ENCODE results near the gene NUAK2.
A peak's percentile ranks its signal among the peaks of the same experiment; 100 is the strongest.

The NUAK2 gene

GRCh38 chr1:205318231-205318991 lies 3.1 kb downstream of the NUAK2 start:
- DNase-seq (ENCODE audit: low read depth, low spot score): no peak
- H3K9ac ChIP-seq (ENCODE audit: insufficient read length, low read depth): no peak overlapping the region
- H3K4me3 ChIP-seq (ENCODE audit: insufficient read length, low read depth): no peak overlapping the region
- no peaks in the 10 kb centered on the region for H3K9me3 ChIP-seq (ENCODE audit: insufficient read depth, low read length)
- TF ChIP-seq YY1 (IDR thresholded peaks at IDR 0.05; ENCODE audit: insufficient read depth, insufficient read length): no peak
- TF ChIP-seq ZNF274 (IDR thresholded peaks at IDR 0.05; ENCODE audit: low read depth, low read length): no peak
- no peak for TF ChIP-seq SUZ12 (IDR thresholded peaks at IDR 0.05; ENCODE audit: extremely low read depth, insufficient read depth, insufficient read length)
- peaks cover 20% of the 10 kb centered on the region for H3K4me1 ChIP-seq (ENCODE audit: insufficient read depth, insufficient read length)
- H3K36me3 ChIP-seq (ENCODE audit: insufficient read depth, insufficient read length, low read length): peaks cover 41% of the 10 kb centered on the region
- no peaks in the 10 kb centered on the region for H3K27me3 ChIP-seq (ENCODE audit: insufficient read depth, insufficient read length)

DNA sequence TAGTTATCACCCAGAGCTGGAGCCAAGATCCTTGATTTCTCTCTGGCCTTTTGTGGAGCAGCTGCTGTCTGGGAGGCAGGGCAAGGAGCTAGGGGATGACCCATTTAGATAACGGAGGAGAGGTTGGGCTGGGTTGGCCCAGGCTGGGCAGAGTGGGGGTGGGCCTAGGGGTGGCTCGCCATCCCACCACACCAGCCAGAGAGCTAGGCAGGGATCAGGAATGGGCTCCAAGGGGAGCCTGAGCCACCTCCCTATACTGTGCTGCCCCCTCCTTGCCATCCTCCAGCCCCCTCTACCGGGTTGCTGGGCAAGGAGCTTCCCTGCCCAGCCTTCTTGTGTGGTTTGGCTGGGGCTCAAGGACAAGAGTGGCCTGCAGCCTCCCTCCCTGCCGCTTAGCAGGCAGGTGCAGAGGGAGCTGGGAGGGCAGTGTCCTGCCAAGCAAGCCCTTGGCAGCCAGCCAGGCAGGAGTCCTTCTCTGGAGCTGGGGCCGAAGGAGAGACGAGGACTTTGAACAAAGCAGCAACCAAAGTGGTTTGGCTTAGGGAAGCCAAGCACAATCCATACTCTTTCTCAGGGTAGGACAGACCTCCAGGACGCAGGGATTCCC lies 4.1 kb downstream of the NUAK2 start:
- H3K27me3 ChIP-seq (ENCODE audit: insufficient read depth, insufficient read length): no peaks in the 10 kb centered on the region
- H3K36me3 ChIP-seq (ENCODE audit: insufficient read depth, insufficient read length, low read length): peaks cover 46% of the 10 kb centered on the region
- peaks cover 20% of the 10 kb centered on the region for H3K4me1 ChIP-seq (ENCODE audit: insufficient read depth, insufficient read length)
- no peak overlapping the region for H3K9ac ChIP-seq (ENCODE audit: insufficient read length, low read depth)
- H3K4me3 ChIP-seq (ENCODE audit: insufficient read length, low read depth): no peak overlapping the region
- no peaks in the 10 kb centered on the region for H3K9me3 ChIP-seq (ENCODE audit: insufficient read depth, low read length)
- no peak for TF ChIP-seq ZNF274 (IDR thresholded peaks at IDR 0.05; ENCODE audit: low read depth, low read length)
- TF ChIP-seq YY1 (IDR thresholded peaks at IDR 0.05; ENCODE audit: insufficient read depth, insufficient read length): no peak
- TF ChIP-seq SUZ12 (IDR thresholded peaks at IDR 0.05; ENCODE audit: extremely low read depth, insufficient read depth, insufficient read length): no peak
- no peak for DNase-seq (ENCODE audit: low read depth, low spot score)

DNA sequence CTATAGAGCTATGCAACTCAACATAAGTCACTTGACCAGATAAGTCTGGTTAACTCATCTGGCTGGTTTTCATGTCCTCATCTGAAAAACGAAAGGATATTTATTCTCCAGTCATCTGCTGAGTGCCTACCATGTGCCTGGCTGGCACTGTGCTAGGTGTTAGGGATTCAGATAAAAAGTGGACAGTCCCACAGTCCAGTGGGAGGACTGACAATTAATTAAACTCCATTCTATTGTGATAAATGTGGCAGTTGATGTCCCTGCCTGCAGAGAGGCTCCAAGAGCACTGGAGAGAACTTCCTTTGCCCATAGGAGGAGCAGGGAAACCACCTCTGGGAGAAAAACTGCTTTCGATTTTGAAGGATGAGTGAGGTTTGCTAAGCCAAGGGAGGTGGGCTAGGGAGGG lies 5.4 kb downstream of the NUAK2 start:
- no peak for DNase-seq (ENCODE audit: low read depth, low spot score)
- H3K9ac ChIP-seq (ENCODE audit: insufficient read length, low read depth): no peak overlapping the region
- TF ChIP-seq YY1 (IDR thresholded peaks at IDR 0.05; ENCODE audit: insufficient read depth, insufficient read length) (no peak), SUZ12 (IDR thresholded peaks at IDR 0.05; ENCODE audit: extremely low read depth, insufficient read depth, insufficient read length) (no peak), ZNF274 (IDR thresholded peaks at IDR 0.05; ENCODE audit: low read depth, low read length) (no peak)
- no peak overlapping the region for H3K4me3 ChIP-seq (ENCODE audit: insufficient read length, low read depth)
- peaks cover 58% of the 10 kb centered on the region for H3K36me3 ChIP-seq (ENCODE audit: insufficient read depth, insufficient read length, low read length)
- no peaks in the 10 kb centered on the region for H3K27me3 ChIP-seq (ENCODE audit: insufficient read depth, insufficient read length)
- peaks cover 18% of the 10 kb centered on the region for H3K4me1 ChIP-seq (ENCODE audit: insufficient read depth, insufficient read length)
- H3K9me3 ChIP-seq (ENCODE audit: insufficient read depth, low read length): no peaks in the 10 kb centered on the region

DNA sequence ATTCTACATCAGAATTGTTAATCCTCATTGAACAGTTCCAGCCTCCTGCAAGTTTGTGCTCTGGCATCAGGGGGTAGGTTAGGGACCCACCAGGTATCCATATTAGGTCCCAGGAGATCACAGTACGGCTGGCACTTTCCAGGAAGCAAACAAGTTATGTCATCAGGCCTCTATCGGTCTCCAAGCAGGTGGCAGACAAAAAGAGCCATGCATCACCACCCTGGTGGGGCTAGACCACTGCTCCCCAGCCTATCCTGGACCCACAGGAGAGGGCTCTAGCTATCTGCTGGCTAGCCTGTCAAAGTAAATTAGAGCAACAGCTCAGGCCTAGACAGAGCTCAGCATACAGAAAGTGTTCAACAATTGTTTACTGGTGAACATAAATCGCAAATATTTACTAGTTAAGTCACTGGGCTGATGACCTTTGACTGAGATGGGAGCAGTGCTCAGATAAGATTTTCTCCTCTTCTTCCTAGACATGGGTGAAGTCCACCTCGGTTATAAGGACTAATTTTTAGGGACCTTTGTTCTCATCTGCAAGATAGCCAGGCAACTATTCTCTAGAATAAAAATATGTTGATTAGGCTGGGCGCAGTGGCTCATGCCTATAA lies 6.4 kb downstream of the NUAK2 start:
- H3K36me3 ChIP-seq (ENCODE audit: insufficient read depth, insufficient read length, low read length): peaks cover 61% of the 10 kb centered on the region
- DNase-seq (ENCODE audit: low read depth, low spot score): no peak
- TF ChIP-seq YY1 (IDR thresholded peaks at IDR 0.05; ENCODE audit: insufficient read depth, insufficient read length): no peak
- no peak for TF ChIP-seq ZNF274 (IDR thresholded peaks at IDR 0.05; ENCODE audit: low read depth, low read length)
- no peak for TF ChIP-seq SUZ12 (IDR thresholded peaks at IDR 0.05; ENCODE audit: extremely low read depth, insufficient read depth, insufficient read length)
- H3K9ac ChIP-seq (ENCODE audit: insufficient read length, low read depth): no peak overlapping the region
- no peak overlapping the region for H3K4me3 ChIP-seq (ENCODE audit: insufficient read length, low read depth)
- no peaks in the 10 kb centered on the region for H3K9me3 ChIP-seq (ENCODE audit: insufficient read depth, low read length)
- H3K4me1 ChIP-seq (ENCODE audit: insufficient read depth, insufficient read length): peaks cover 26% of the 10 kb centered on the region
- no peaks in the 10 kb centered on the region for H3K27me3 ChIP-seq (ENCODE audit: insufficient read depth, insufficient read length)

- TF ChIP-seq SUZ12 (IDR thresholded peaks at IDR 0.05; ENCODE audit: extremely low read depth, insufficient read depth, insufficient read length): no peak
- TF ChIP-seq ZNF274 (IDR thresholded peaks at IDR 0.05; ENCODE audit: low read depth, low read length): no peak
- TF ChIP-seq YY1 (IDR thresholded peaks at IDR 0.05; ENCODE audit: insufficient read depth, insufficient read length): no peak
- Histone ChIP-seq H3K4me1 (ENCODE audit: insufficient read depth, insufficient read length) (peaks cover 31% of the 10 kb centered on the region), H3K36me3 (ENCODE audit: insufficient read depth, insufficient read length, low read length) (peaks cover 64% of the 10 kb centered on the region), H3K27me3 (ENCODE audit: insufficient read depth, insufficient read length) (no peaks in the 10 kb centered on the region), H3K4me3 (ENCODE audit: insufficient read length, low read depth) (peak overlapping the region; percentile 22), H3K9ac (ENCODE audit: insufficient read length, low read depth) (peak overlapping the region; percentile 77), H3K9me3 (ENCODE audit: insufficient read depth, low read length) (no peaks in the 10 kb centered on the region)
- DNase-seq (ENCODE audit: low read depth, low spot score): peak; percentile 99
Measured at GRCh38 chr1:205313563-205314308, 7.8 kb downstream of the NUAK2 start.

DNA sequence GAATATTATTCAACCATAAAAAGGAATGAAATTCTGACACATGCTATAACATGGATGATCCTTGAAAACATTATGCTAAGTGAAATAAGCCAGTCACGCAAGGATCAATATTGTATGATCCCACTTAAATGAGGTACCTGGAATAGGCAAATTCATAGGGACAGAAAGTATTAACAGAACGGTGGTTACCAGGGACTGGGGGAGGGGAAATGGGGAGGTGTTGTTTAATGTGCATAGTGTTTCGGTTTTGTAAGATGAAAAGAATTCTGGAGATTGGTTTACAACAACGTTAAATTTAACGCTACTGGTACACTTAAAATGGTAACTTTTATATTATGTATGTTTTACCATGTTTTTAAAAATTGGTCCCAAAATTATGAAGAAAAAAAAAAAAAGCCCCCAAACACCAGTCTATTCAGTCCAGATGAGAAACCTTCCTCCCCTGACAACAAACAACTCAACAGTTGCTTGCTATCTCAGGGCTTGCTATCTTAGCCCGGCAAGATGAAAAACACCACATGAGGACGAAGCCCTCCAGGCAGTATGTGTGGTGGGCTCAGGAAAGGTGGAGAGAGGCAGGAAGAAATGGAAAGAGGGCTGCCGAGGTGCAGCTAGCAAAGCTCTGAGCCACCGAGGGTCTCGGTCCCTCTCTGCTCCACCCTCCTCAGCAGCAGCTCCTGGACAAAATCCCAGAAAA lies 8.5 kb downstream of the NUAK2 start:
- no peaks in the 10 kb centered on the region for H3K9me3 ChIP-seq (ENCODE audit: insufficient read depth, low read length)
- peaks cover 64% of the 10 kb centered on the region for H3K36me3 ChIP-seq (ENCODE audit: insufficient read depth, insufficient read length, low read length)
- no peaks in the 10 kb centered on the region for H3K27me3 ChIP-seq (ENCODE audit: insufficient read depth, insufficient read length)
- H3K9ac ChIP-seq (ENCODE audit: insufficient read length, low read depth): peak overlapping the region; percentile 77
- peak overlapping the region; percentile 22 for H3K4me3 ChIP-seq (ENCODE audit: insufficient read length, low read depth)
- peaks cover 31% of the 10 kb centered on the region for H3K4me1 ChIP-seq (ENCODE audit: insufficient read depth, insufficient read length)
- TF ChIP-seq ZNF274 (IDR thresholded peaks at IDR 0.05; ENCODE audit: low read depth, low read length) (no peak), YY1 (IDR thresholded peaks at IDR 0.05; ENCODE audit: insufficient read depth, insufficient read length) (no peak), SUZ12 (IDR thresholded peaks at IDR 0.05; ENCODE audit: extremely low read depth, insufficient read depth, insufficient read length) (no peak)
- DNase-seq (ENCODE audit: low read depth, low spot score): no peak

All from NT2/D1 (cell line).